ENCODE data around the gene LRP1B. TPM values are rescaled to one million over a fixed set of nuclear protein-coding genes. Genes with fewer than 3 reads are reported as not detected.

Gene LRP1B
- polyA plus RNA-seq, 1 donor = 3.7 TPM

DNA sequence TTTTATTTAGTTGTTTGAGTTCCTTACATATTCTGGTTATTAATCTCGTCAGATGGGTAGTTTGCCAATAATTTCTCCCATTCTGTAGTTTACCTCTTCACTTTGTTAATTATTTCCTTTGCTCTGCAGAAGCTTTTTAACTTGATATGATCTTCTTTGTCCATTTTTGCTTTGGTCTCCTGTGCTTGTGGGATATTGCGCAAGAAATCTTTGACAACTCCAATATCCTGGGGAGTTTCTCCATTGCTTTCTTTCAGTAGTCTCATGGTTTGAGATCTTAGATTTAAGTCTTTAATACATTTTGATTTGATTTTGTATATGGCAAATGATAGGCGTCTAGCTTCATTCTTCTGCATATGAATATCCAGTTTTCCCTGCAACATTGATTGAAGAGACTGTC is 389.2 kb downstream of the LRP1B start:
- no peak for DNase-seq

GRCh38 chr2:141737492-141738255 is 393.1 kb downstream of the LRP1B start:
- no peak for DNase-seq

- DNase-seq = no peak
These were observed 394.4 kb downstream of the LRP1B start for GRCh38 chr2:141736466-141736865.

DNA sequence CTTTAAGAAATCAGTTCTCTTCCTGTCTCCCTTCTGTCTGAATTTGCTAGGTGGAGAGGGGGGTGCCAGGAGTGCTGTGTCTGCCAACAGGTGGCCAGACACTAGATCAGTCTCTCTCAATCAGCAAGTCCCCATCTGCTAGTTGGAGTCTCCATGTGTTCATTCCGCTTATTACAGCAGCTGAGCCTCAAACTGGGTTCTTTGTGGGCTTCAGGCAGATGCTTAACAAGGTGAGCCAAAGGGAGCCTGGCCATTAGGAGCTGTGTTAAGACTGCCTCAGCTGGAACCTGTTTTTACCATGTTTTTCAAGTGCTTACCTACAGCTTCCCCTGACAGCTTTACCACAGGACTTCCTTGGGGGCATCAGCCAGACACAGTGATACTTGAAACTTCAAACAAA is 401.9 kb downstream of the LRP1B start:
- DNase-seq = no peak

- DNase-seq = no peak
These were observed 402.7 kb downstream of the LRP1B start for GRCh38 chr2:141728142-141728541.

GRCh38 chr2:141724426-141724825 is 406.4 kb downstream of the LRP1B start:
- DNase-seq = no peak

DNA sequence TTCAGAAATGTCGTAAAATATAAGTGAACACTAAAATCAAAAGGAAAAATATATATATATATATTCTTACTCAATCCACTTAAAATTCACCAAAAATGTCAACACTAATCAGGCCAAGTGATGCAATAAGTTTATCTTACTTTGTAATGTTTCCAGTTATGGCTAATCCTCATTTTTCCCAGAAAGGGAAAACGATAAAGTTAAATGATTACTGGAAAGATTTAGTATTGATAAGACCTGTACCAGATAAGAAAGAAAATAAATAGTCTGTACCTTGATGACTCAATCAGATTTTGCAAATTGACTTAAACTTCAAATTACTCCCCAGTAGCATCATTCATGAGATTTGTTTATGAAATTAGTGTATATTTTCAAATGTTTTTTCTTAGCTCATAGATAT is 407.0 kb downstream of the LRP1B start:
- DNase-seq = no peak

GRCh38 chr2:141720476-141720875 is 410.3 kb downstream of the LRP1B start:
- DNase-seq = no peak

GRCh38 chr2:141714496-141714895 is 416.3 kb downstream of the LRP1B start:
- peak; percentile 6 for DNase-seq

DNA sequence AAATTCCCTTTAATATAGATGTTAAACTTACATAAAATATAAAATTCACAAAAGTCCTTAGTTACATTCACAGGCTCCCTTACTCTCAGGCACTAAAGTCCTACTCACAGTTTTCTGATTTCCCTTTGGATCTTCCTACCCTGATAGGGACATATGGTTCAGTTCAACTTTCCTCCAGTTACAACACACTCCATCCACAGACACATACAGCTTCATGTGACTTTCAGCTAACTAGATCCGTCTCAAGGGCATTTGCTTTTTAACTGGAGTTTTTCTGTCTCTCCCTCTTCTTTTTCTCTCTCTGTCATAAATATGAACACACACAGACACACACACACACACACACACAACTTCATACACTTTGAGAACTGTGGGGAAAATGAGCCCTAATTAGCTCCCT is 419.2 kb downstream of the LRP1B start:
- no peak for DNase-seq

DNA sequence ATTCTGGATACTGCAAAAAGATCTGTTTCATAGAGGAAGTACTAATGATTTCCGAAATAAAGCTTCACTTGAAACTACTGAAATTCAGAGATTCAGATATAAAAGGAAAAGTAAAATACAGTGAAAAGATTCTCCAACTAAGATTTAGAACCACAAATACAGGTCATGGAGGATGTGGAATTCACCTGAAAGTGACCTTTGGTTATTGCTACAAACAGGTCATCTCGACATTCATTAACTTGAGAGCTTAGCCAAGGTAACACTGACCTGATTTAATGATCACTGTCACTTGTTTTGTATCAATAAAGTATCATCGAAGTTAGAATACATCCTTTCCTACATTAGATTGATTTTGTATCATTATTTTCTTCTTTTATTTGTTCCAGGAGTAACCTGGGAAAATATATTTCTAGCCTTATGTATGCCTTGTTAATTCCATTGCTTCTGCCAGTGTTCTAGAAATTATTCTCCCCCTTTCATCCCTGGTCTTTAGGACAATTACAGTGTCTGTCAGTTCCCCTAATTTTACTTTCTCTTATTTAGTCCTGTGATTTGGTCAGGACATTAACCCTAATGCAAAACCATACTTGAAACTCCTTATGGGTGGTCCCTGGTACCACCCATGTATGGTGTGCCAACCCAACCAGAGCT is 420.1 kb downstream of the LRP1B start:
- no peak for DNase-seq

DNA sequence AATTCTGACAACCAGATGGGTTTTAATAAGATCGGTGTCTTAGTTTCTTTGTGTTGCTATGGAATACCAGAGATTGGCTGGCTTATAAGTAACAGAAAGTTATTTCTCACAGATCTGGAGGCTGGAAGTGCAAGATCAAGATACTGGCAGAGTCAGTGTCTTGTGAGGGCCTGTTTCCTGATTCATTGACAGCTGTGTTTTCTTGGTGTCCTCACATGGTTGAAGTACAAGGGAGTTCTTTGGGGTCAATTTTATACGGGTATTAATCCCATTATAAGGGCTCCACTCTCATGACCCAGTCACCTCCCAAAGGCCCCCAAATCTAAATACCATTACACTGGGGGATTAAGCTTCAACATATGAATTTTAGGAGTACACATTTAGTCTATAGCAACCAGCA is 421.1 kb downstream of the LRP1B start:
- no peak for DNase-seq

- DNase-seq = no peak
These were observed 423.3 kb downstream of the LRP1B start for GRCh38 chr2:141707486-141707885.

GRCh38 chr2:141704541-141704940 is 426.3 kb downstream of the LRP1B start:
- no peak for DNase-seq

DNA sequence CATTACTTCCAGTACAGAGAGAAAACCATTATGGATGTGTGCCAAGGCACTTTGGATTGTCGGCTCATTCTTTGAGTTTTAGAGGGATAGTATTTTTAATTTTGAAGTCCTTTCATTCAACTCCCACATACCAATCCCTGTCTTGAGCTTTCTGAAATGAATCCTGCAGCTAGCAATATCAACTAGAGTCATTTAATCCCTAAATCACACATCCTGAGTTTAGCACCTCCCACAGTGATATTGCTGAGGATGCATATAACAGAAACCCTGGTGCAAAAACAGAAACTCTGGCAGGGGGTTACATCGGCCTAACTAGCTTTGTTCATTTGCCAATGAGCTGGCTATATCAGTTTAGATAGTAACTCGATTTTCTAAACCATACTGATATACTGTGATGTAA is 427.3 kb downstream of the LRP1B start:
- no peak for DNase-seq

DNA sequence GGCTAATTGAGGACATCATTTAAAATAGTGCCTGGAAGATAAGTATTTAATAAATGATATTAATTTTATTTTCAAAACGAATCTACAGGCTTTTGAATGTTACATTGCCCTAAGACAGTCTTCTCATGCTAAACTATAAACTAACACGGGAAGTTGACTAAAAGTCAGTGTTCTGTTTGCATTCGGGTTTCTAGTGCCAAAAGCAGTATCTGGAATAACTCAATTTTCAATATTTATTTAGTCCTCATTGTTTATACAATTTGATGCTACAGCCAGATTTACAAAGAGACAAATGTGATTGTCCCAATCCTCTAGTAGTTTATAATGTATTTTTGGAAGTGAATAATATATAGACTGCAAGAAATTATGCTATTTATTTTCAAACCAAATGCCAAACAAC is 429.2 kb downstream of the LRP1B start:
- DNase-seq = no peak

DNA sequence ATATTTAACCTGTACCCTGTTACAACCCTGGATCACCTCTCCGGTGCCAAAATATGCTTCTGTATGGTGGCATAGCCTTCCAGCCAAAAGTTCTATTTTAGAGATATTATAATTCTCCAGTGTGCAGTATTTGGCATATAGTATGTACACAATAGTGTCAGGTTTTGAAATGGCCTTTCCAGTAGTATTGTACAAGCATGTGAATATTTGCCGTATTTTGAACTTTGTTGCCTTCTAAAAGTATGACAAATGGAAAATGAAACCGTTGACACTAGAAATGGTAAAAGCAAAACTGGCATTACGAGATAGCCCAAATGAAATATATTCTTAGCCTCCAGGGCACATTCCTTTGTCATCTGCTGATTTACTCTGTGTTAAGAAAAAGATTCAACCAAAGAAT is 431.2 kb downstream of the LRP1B start:
- no peak for DNase-seq

DNA sequence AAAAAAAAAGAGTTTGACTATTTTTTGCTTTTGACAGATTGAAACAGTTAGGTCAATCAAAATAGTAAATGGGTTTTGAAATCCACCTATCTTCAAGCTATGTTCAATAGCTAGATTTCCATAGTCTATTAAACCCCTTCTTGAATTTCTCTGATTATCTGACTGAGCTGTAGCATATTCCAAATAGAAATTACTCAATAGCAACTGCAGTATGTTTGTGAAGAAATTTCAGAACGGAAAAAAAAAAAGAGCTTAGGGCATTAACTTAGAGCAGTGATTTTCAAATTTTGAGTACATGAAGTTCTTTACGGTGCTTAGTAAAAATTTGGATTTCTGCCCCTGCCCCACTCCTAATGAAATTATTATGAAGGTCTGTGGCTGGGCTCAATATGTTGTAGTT is 432.3 kb downstream of the LRP1B start:
- DNase-seq = no peak

- no peak for DNase-seq
These were observed 433.8 kb downstream of the LRP1B start for GRCh38 chr2:141697035-141697434.

DNA sequence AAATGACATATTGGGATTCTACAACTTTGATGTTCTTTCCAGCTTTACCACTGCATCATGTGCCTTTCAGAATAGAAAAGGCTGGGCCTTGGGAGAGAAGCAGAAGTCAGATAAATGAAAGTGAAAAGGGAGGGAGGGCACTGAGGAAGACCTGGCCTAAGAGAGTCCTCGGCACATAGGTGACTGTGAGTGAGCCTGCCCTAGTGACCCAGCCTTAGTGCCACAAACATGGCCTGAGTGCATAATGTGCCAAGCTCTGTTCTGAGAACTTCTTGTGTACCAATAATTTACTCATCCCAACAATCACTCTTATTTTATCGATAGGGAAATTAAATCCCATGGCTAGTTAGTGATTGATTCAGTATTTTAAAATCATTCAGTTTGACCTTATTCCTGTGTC is 436.6 kb downstream of the LRP1B start:
- DNase-seq = no peak

DNA sequence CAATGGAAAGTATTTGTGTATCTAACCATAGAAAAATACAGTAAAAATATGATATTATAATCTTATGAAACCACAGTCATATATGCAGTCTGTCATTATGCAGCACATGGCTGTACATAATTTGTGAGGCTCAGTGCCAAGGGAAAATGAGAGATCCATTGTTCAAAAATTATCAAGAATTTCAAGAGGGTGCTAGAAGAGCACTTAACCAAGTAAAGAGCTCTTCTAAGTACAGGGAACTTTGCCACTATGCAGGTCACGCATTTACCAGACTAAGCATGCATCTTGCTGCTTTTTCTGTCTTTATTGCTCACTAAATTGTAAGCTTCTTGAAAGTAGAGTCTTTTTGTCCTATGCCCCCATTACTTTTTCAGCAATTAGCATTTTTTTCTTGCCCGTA is 438.0 kb downstream of the LRP1B start:
- DNase-seq = no peak

DNA sequence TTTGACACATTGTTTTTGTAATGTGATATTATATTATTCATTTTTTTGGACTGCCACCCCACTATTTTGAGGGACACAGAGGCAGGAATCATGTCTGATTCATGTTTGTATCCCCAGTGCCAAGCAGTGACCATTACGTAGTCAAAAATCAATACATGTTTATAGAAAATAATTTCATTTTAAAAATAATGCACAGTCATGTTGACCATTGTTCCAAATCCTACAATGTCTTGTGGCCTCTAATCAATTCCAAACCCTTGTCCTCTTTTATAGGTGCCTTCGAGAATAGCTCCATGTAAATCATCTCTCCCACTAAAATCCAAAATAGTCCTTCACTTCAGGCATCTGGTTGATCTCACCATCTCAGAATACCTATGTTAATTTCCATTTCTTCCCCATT is 454.7 kb downstream of the LRP1B start:
- DNase-seq = no peak

GRCh38 chr2:141666191-141666590 is 464.6 kb downstream of the LRP1B start:
- no peak for DNase-seq

DNA sequence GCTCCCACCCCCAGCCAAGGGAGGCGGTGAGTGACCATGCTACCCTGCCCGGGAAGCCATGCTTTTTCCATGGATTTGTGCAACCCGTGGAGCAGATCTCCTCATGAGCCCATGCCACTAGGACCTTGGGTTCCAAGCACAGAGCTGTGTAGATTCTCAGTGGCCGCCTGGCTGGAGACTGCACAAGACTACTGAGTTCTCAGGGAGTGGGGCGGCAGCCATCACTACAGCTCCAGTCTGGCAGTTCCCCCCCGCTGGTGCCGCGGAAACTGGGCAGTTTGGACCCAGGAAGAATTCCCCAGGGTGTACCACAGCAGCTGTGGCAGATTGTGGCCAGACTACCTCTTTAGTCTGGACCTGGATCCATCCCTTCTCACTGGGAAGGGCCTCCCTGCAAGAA is 470.6 kb downstream of the LRP1B start:
- no peak for DNase-seq

- no peak for DNase-seq
These were observed 476.5 kb downstream of the LRP1B start for GRCh38 chr2:141654311-141654710.

All from hindlimb muscle (tissue), 1 donor.